ENCODE measurements around the gene SLC52A1. TPM values are rescaled to one million over a fixed set of nuclear protein-coding genes. Genes with fewer than 3 reads are reported as not detected.

The SLC52A1 gene
- total RNA-seq, result 0.14 TPM in 1 of 2 replicates, not detected in the other

GRCh38 chr17:5035315-5035714, at the start of gene SLC52A1:
Gene SLC52A1, minus strand, starts transcription at chr17:5035426. Its CDS starts 820 bp downstream, at chr17:5034606.

GRCh38 chr17:5078106-5079028, 43.1 kb upstream of the SLC52A1 start, which contains the start of gene ZFP3:
Gene ZFP3, plus strand, starts transcription at chr17:5078467. Its CDS starts 13,038 bp downstream, at chr17:5091505.

GRCh38 chr17:4997302-4998026, 37.8 kb downstream of the SLC52A1 start, which contains the start of the genes INCA1 and KIF1C:
Gene INCA1, minus strand, starts transcription at chr17:4997522. Its CDS starts 3,085 bp downstream, at chr17:4994437.
Gene KIF1C, plus strand, starts transcription at chr17:4997950. Its CDS starts 2,297 bp downstream, at chr17:5000247.

GRCh38 chr17:4986951-4987766, 48.1 kb downstream of the SLC52A1 start, which contains the start of gene CAMTA2:
Gene CAMTA2, minus strand, starts transcription at chr17:4987675. Its CDS starts 1,453 bp downstream, at chr17:4986222.

Other genes starting within 250 kb of the SLC52A1 start
- 1.8 TPM in 1 of 2 replicates, not detected in the other for gene VMO1, start 249.1 kb downstream of the SLC52A1 start, total RNA-seq
- gene GLTPD2, start 246.5 kb downstream of the SLC52A1 start, total RNA-seq, result not detected in 2 replicates
- gene PSMB6, start 239.3 kb downstream of the SLC52A1 start, total RNA-seq, result 112 and 162 TPM in 2 replicates
- 16.0 and 18.3 TPM in 2 replicates for gene PLD2, start 228.3 kb downstream of the SLC52A1 start, total RNA-seq
- 29.5 and 46.4 TPM in 2 replicates for gene MINK1, start 202.1 kb downstream of the SLC52A1 start, total RNA-seq
- 0.57 and 6.1 TPM in 2 replicates for gene C17orf107, start 135.9 kb downstream of the SLC52A1 start, total RNA-seq
- 0.14 and 0.44 TPM in 2 replicates for gene CHRNE, start 132.3 kb downstream of the SLC52A1 start, total RNA-seq
- gene GP1BA, start 103.1 kb downstream of the SLC52A1 start, total RNA-seq, result under 0.01 TPM in 1 of 2 replicates, not detected in the other
- 49.5 and 75.6 TPM in 2 replicates for gene SLC25A11, start 95.4 kb downstream of the SLC52A1 start, total RNA-seq
- gene RNF167, start 95.2 kb downstream of the SLC52A1 start, total RNA-seq, result 21.2 and 51.8 TPM in 2 replicates
- 759 and 850 TPM in 2 replicates for gene PFN1, start 86.9 kb downstream of the SLC52A1 start, total RNA-seq
- gene ENO3, start 84.3 kb downstream of the SLC52A1 start, total RNA-seq, result 2.4 and 5.3 TPM in 2 replicates
- gene SPAG7, start 67.6 kb downstream of the SLC52A1 start, total RNA-seq, result 28.9 and 66.1 TPM in 2 replicates
- gene CAMTA2, start 47.8 kb downstream of the SLC52A1 start, total RNA-seq, result 15.3 and 19.3 TPM in 2 replicates
- 0.22 and 0.43 TPM in 2 replicates for gene INCA1, start 37.9 kb downstream of the SLC52A1 start, total RNA-seq
- 65.3 and 75.5 TPM in 2 replicates for gene KIF1C, start 37.5 kb downstream of the SLC52A1 start, total RNA-seq
- 1.1 and 1.8 TPM in 2 replicates for gene ZFP3, start 43.0 kb upstream of the SLC52A1 start, total RNA-seq
- 5.5 and 5.6 TPM in 2 replicates for gene ZNF232, start 76.5 kb upstream of the SLC52A1 start, total RNA-seq
- under 0.01 TPM in 2 replicates for gene USP6, start 80.6 kb upstream of the SLC52A1 start, total RNA-seq
- gene ZNF594, start 156.4 kb upstream of the SLC52A1 start, total RNA-seq, result 9.6 and 12.3 TPM in 2 replicates
- gene SCIMP, start 199.4 kb upstream of the SLC52A1 start, total RNA-seq, result not detected in 2 replicates
- gene RABEP1, start 246.9 kb upstream of the SLC52A1 start, total RNA-seq, result 42.1 and 46.8 TPM in 2 replicates